Iris pigment epithelial cell (primary cell): ENCODE results near the gene TFPI.

ENCODE experiments used
- DNase-seq: peaks from one replicate; pipeline ENCODE4 v3.0.0-alpha.2; 2011; ENCODE audit warnings: low read depth

The TFPI gene

DNA sequence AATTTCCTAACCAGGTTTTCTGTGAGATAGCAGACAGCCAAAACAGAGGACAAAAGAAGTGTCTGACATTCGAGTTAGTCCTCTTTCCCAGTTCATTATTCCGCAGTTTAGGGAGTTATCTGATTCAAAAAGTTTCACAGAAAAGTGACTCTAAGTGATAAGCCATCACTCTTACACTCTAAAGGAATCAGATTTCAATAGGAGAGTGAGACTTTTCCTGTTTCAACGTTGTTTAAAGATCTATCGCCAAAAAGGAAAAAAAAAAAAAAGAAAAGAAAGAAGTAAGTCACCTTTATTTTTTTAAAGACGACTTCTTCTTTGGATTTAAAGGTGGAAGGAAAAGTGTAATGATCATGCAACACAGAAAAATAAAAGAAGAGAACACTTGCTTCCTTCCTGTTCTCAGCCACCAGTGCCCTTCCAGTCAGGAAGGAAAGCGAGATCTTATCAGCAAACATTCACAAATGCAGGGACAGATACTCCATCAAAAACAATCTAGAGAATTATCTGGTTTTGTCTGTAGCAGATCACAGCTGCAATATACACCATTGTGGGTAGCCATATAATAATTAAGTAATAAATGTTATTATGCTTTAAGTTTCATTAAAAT is 49.8 kb downstream of the TFPI start:
- peak; percentile 21 for DNase-seq

GRCh38 chr2:187503700-187504099 is 50.5 kb downstream of the TFPI start:
- no peak for DNase-seq

DNA sequence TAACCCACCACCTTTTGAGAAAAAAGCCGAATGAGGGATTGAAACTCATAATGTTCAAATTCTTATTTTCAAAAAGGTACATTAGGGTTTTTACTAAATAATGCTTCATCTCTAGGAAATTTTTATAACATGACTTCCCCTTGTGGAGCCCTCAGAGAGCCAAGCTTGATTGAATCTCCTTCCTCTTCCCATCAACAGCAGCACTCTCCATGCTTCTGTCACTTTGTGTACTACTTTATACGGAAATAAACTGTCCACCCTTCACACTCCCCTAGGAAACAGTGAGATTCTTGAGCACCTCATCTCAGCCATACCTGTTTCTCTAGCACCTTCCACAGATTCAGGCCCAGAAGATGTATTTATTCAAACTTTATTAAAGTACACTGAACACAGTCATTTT is 51.8 kb downstream of the TFPI start:
- no peak for DNase-seq

DNA sequence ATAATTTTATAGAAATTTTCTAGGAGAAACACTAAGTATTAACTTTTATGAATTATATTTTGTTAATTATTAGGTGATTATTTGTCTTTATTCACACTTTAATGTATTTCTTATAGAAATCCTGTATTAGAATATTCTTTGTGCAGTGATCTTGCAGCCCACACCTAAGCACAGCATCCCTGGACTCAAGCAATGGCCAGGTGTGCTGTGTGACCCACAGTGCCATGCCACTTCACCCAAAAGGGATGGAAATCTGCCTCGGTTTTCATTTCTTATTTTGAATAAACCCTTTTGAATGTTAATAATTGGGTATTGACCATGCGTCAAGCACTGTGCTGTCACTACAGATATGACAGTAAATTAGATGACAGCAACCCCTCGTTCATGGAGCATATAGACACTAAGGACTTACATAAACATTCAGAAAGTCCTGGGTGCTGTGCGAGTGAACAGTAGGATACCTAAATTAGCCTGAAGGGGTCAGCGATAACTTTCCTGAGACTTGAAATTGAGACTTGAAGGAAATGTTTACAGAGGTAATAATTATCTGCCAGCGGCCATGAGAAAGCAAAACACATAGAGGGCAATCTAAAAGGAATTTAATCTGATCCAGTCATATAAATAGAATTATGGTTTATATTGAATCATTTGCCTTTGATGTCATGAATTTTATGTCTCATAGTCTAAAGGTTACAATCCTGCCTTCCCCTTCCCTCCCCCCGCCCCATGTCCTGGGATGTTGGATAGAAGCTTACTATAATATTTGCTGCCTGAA is 53.5 kb downstream of the TFPI start:
- DNase-seq = peak; percentile 63

DNA sequence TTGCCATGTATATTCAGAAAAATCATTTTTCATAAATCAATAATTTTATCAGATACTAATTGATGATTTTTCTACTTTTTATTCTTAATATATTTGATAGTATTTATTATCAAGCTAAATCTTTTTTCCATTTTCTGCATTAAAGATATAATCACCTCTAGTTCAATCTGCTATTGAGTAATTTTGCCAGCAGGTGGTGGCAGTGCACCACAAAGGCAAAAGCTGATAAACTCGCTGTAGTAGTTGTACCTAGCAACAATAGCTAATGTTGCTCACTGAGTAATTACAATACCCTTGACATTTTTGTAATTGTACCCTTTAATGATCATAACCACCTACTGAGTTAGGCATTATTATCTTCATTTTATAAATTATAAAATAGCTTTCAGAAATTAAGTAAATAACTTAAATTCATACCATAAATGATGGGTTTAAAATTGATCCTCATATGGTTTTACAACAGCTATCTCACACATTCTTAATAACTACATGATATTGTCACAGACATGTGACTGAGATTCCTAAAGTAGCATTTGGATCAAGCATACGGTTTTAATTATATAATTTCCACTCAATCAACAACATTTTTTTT is 54.2 kb downstream of the TFPI start:
- DNase-seq = peak; percentile 55

GRCh38 chr2:187497858-187498463 is 56.3 kb downstream of the TFPI start:
- DNase-seq = no peak

- DNase-seq = no peak
Measured at GRCh38 chr2:187497140-187497539, 57.1 kb downstream of the TFPI start.

DNA sequence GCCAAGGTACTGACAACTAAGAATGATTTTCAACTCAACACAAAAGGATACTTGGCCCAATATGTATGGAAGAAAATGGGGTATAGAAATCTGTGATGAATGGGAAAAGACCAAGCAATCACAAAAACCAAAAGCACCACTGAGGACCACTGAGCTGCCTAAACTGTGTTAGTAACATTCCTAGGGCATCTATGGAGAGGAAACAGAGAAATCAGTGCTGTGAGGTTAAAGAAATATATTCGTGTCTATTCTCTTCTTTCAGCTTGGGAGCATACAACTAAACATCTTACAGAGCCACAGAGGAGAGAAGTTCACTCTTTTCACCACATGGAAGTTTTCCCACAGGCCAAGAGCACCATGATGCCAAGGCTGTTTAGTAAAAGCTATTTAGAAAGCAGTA is 58.9 kb downstream of the TFPI start:
- DNase-seq = no peak

DNA sequence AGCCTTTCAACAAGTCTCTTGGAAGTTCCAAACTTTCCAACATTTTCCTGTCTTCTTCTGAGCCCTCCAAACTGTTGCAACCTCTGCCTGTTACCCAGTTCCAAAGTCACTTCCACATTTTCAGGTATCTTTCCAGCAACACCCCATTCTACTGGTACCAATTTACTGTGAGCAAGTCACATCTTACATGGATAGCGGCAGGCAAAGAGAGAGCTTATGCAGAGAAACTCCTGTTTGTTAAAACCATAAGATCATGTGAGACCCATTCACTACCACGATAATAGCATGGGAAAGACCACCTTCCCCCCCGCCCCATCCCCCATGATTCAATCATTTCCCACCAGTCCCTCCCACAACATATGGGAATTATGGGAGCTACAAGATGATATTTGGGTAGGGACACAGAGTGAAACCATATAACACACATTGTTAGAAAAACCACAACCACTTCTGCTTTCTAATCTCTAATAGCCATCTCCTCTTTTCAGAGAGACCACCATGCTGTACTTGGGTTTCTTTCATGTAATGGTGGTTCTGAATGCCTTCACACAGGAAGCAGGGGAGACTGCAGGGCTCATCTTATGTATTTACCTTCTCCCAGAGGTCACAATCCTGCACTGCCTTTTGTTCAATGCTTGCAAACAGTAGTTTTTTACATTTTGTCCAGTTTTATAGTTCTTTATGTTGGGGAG is 60.2 kb downstream of the TFPI start:
- DNase-seq = no peak

- DNase-seq = no peak
Measured at GRCh38 chr2:187493180-187493579, 61.1 kb downstream of the TFPI start.

- no peak for DNase-seq
Measured at GRCh38 chr2:187486241-187486640, 68.0 kb downstream of the TFPI start.

DNA sequence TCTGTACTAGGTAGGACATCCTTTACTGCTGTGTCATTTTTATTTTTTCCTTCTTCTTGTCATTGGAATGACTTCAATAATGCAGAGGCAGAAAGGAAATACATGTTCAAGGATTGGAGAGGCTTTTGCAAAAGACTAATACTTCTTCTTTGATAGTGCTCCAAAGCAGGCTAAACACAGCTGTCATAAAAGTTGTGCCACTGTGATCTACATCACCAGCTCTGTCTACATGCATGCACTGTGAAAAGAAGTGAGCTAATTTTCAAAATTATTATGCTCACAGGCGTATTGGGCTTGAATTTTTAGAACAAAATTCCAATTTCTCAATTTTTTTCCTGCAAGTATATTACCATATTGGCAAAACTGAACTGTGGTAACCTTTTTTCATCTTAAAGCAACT is 68.7 kb downstream of the TFPI start:
- no peak for DNase-seq

- no peak for DNase-seq
Measured at GRCh38 chr2:187483537-187483936, 70.7 kb downstream of the TFPI start.

GRCh38 chr2:187482796-187483195 is 71.4 kb downstream of the TFPI start:
- DNase-seq = no peak

DNA sequence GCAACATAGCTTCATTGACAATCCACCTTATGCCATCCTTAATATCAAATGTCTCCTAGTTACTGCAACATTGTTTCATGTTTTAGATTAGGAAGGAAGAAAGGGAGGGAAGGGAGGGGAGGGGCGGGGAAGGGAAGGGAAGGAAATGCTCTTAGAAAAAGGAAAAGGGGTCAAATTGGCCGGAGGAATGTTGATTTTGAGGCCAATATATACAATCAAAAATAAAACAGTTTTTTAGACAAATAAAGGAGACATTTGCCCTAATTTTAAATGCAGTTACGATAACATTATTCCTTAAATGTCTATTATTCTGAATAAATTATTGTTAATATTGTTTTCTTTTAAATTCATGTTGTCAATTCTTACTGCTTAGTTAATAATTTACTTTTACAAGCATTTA is 72.7 kb downstream of the TFPI start:
- no peak for DNase-seq

- peak; percentile 39 for DNase-seq
Measured at GRCh38 chr2:187478719-187479118, 75.5 kb downstream of the TFPI start.

- DNase-seq = no peak
Measured at GRCh38 chr2:187477051-187477450, 77.2 kb downstream of the TFPI start.

GRCh38 chr2:187475499-187476248 is 78.6 kb downstream of the TFPI start:
- DNase-seq = peak; percentile 58

DNA sequence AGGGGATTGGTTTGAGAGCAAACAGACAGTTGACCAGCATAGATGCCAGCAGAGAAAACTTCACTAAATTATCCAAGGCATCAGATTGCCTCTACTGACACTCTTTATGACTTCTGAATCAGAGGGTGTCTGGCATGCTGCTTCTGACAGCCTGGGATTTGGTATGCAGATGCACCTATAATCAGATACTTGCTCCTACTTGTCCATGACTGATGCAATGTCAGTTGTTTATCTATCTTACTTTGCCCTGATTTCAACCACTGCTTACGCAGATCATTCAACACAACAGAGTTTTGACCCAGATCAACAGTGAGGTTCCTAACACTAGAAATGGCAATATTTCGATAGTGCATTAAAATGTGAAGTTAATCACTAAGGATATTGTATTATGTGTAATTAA is 83.5 kb downstream of the TFPI start:
- DNase-seq = no peak

- DNase-seq = no peak
Measured at GRCh38 chr2:187469538-187469937, 84.7 kb downstream of the TFPI start.

DNA sequence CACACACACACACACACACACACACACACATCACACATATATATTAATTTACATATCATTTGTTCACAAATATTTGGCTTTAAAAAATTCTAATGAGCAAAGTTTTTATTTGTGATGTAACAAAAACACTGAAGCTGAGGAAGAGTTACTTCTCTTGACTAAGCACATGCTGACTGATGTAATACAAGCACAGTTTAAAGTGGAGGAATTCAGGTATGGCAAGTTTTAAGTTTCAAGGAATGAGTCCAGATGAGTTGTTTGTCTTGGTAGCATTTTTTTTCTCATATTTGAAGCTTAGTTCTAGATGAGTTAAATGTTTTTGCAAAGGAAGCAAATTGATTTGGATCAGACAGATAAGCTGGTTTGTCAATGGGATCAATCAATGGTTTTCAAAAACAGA is 86.0 kb downstream of the TFPI start:
- peak; percentile 20 for DNase-seq
